ENCODE results near the gene PTRHD1. TPM values are rescaled to one million over a fixed set of nuclear protein-coding genes. Genes with fewer than 3 reads are reported as not detected.

Gene PTRHD1
- total RNA-seq, 1 donor from 2014 or later = 36.0 TPM

DNA sequence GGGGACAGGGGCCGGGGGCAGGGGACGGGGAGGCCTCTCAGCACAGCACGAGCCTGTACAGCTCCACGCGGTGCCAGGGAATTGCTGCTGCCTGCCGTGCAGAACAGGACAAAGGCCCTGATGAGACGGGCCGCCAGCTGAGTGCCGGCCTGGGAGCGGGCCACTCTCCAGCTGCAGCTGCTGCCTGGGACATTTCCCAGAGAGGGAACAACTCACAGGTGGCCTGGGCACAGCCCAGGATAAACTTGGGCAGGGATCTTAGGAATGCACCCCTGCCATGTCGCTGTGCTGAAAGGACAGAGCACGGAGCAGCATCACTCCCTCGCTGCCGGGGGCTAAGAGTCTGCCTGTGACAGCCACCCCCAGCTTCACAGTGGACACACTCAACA is 38.9 kb upstream of the PTRHD1 start:
- no peaks in the 10 kb centered on the region for H3K9me3 Mint-ChIP-seq (ENCODE audit: unreplicated experiment)
- H3K36me3 Mint-ChIP-seq (ENCODE audit: low read depth, unreplicated experiment) = peaks cover 39% of the 10 kb centered on the region
- H3K27ac Mint-ChIP-seq (ENCODE audit: unreplicated experiment) = no peak overlapping the region
- no peak for DNase-seq (ENCODE audit: low spot score)
- no peak overlapping the region for H3K4me3 Mint-ChIP-seq (ENCODE audit: unreplicated experiment)
- peaks cover 16% of the 10 kb centered on the region for H3K27me3 Mint-ChIP-seq (ENCODE audit: unreplicated experiment)
- TF ChIP-seq, protein P1, sequence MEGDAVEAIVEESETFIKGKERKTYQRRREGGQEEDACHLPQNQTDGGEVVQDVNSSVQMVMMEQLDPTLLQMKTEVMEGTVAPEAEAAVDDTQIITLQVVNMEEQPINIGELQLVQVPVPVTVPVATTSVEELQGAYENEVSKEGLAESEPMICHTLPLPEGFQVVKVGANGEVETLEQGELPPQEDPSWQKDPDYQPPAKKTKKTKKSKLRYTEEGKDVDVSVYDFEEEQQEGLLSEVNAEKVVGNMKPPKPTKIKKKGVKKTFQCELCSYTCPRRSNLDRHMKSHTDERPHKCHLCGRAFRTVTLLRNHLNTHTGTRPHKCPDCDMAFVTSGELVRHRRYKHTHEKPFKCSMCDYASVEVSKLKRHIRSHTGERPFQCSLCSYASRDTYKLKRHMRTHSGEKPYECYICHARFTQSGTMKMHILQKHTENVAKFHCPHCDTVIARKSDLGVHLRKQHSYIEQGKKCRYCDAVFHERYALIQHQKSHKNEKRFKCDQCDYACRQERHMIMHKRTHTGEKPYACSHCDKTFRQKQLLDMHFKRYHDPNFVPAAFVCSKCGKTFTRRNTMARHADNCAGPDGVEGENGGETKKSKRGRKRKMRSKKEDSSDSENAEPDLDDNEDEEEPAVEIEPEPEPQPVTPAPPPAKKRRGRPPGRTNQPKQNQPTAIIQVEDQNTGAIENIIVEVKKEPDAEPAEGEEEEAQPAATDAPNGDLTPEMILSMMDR (IDR thresholded peaks at IDR 0.05; ENCODE audit: unreplicated experiment) = no peak
- H3K4me1 Mint-ChIP-seq (ENCODE audit: unreplicated experiment) = peaks cover 11% of the 10 kb centered on the region

DNA sequence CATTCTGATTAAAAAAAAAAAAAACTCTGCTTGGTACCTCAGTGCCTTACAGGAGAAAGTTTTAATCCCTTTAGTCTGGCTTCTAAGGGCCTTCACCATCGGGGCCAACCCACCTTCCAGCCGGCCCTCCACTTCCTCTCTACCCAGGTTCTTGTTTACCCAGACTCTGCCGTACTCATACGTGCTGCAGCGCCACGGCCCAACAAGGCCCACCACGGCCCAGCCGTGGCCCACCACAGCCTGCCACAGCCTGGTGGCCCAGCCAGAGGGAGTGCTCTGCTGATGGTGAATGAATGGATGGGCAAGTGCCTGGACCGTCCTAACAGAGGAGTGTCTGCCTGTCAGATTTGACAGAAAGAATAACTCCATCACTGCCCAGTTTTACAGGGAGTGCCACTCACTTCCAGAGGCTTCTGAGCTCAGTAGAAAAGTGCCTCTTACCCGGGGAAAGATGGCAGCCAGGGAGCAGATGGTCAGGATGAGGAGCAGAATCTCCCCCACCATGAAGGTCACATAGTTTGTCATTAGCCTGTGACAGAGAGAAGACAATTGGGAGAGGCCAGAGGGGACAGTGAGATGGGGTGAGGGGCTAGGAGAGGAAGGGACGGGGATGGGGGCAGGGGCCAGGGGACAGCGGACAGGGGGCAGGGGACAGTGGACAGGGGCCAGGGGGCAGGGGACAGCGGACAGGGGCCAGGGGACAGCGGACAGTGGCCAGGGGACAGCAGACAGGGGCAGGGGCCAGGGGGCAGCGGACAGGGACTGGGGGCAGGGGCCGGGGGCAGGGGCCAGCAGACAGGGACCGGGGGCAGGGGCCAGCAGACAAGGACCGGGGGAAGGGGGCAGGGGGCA is 38.3 kb upstream of the PTRHD1 start:
- H3K4me3 Mint-ChIP-seq (ENCODE audit: unreplicated experiment) = no peak overlapping the region
- H3K9me3 Mint-ChIP-seq (ENCODE audit: unreplicated experiment) = no peaks in the 10 kb centered on the region
- peaks cover 15% of the 10 kb centered on the region for H3K27me3 Mint-ChIP-seq (ENCODE audit: unreplicated experiment)
- H3K27ac Mint-ChIP-seq (ENCODE audit: unreplicated experiment) = no peak overlapping the region
- H3K36me3 Mint-ChIP-seq (ENCODE audit: low read depth, unreplicated experiment) = peaks cover 35% of the 10 kb centered on the region
- TF ChIP-seq, protein P1 (IDR thresholded peaks at IDR 0.05; ENCODE audit: unreplicated experiment) = no peak
- no peak for DNase-seq (ENCODE audit: low spot score)
- H3K4me1 Mint-ChIP-seq (ENCODE audit: unreplicated experiment) = peaks cover 15% of the 10 kb centered on the region

DNA sequence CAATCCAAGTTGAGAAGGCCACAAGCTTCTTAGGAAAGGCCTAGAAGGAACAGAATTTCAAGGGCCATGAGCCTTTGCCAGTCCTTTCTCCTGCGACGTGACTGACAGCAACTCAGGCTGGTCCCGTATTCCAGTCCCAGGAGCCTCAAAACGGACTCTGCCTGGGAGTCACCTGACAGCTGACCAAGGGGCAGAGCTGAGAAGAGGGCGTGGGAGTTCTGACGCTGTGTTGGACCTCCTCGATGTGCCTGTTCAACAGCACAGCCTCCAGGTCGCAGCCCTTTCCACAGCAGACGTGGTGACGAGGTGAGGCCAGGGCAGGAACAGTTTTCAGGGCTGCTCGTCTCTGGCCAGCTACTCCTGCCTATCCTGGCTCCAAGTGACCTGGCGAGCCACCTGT is 37.6 kb upstream of the PTRHD1 start:
- H3K36me3 Mint-ChIP-seq (ENCODE audit: low read depth, unreplicated experiment) = peaks cover 30% of the 10 kb centered on the region
- no peak overlapping the region for H3K27ac Mint-ChIP-seq (ENCODE audit: unreplicated experiment)
- peaks cover 17% of the 10 kb centered on the region for H3K27me3 Mint-ChIP-seq (ENCODE audit: unreplicated experiment)
- TF ChIP-seq, protein P1 (IDR thresholded peaks at IDR 0.05; ENCODE audit: unreplicated experiment) = no peak
- no peak for DNase-seq (ENCODE audit: low spot score)
- H3K4me1 Mint-ChIP-seq (ENCODE audit: unreplicated experiment) = peaks cover 20% of the 10 kb centered on the region
- no peaks in the 10 kb centered on the region for H3K9me3 Mint-ChIP-seq (ENCODE audit: unreplicated experiment)
- no peak overlapping the region for H3K4me3 Mint-ChIP-seq (ENCODE audit: unreplicated experiment)

DNA sequence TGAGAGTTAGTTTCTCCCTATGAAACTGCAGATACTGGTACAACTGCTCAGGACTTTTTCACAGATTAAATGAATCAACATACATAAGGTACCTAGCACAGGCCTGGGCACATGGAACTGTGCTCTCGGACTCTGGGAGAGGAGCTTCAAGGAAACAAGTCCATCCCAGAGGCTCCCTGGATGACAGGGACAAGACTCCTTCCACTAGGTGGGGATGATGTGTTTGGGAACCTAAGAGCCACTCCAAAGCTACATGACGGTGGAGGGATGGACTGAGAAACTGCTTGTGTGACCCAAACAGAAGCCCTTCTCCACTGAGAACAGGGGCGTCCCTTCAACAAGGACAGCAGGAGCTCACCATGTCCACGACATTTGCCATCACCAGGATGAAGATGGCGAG is 37.2 kb upstream of the PTRHD1 start:
- H3K36me3 Mint-ChIP-seq (ENCODE audit: low read depth, unreplicated experiment) = peaks cover 31% of the 10 kb centered on the region
- TF ChIP-seq, protein P1 (IDR thresholded peaks at IDR 0.05; ENCODE audit: unreplicated experiment) = no peak
- H3K27me3 Mint-ChIP-seq (ENCODE audit: unreplicated experiment) = peaks cover 19% of the 10 kb centered on the region
- no peak overlapping the region for H3K4me3 Mint-ChIP-seq (ENCODE audit: unreplicated experiment)
- DNase-seq (ENCODE audit: low spot score) = no peak
- no peaks in the 10 kb centered on the region for H3K9me3 Mint-ChIP-seq (ENCODE audit: unreplicated experiment)
- H3K4me1 Mint-ChIP-seq (ENCODE audit: unreplicated experiment) = peaks cover 24% of the 10 kb centered on the region
- H3K27ac Mint-ChIP-seq (ENCODE audit: unreplicated experiment) = no peak overlapping the region

DNA sequence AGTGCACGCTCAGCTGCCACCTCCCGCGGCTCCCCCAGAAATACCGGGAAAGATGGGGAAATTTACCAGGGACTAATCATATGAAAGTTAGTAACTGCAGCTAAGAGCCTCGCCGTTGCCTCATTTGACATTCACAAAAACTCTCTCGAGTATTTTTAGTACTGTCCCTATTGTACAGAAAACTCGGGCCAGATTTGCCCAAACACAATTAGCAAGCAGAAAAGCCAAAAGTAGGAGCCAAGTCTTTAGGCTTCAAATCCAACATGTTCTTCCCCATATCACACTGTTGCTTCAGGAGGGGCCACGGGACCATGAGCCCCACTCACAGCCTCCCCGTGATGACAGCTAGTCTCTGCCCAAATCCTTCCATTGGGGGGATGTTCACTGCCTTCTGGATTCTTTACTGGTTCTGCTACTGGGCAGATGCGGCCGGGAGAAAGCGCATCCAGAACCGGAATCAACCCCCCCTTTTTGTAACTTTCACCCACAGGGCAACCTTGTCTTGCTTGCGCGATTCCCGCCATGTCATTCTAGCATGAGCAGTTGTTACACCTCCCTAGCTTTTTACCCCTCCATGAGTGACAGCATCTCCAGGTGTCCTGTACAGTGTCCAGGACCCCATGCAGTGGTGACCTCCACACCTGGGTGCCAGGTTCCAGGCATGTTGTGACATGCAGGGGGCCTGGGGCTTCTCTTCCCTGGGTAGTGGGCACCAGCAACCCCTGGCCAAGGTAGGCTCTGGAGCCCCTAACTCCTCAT is 35.2 kb upstream of the PTRHD1 start:
- peaks cover 19% of the 10 kb centered on the region for H3K27me3 Mint-ChIP-seq (ENCODE audit: unreplicated experiment)
- no peaks in the 10 kb centered on the region for H3K9me3 Mint-ChIP-seq (ENCODE audit: unreplicated experiment)
- H3K4me3 Mint-ChIP-seq (ENCODE audit: unreplicated experiment) = no peak overlapping the region
- H3K36me3 Mint-ChIP-seq (ENCODE audit: low read depth, unreplicated experiment) = peaks cover 30% of the 10 kb centered on the region
- DNase-seq (ENCODE audit: low spot score) = no peak
- TF ChIP-seq, protein P1 (IDR thresholded peaks at IDR 0.05; ENCODE audit: unreplicated experiment) = no peak
- H3K27ac Mint-ChIP-seq (ENCODE audit: unreplicated experiment) = no peak overlapping the region
- H3K4me1 Mint-ChIP-seq (ENCODE audit: unreplicated experiment) = peaks cover 23% of the 10 kb centered on the region

All from endothelial cell (in vitro differentiated cells).